OCI-LY7 (cell line): Measurements from ENCODE around the gene RRH. TPM values are rescaled to one million over a fixed set of nuclear protein-coding genes. Genes with fewer than 3 reads are reported as not detected.

ENCODE experiments used
- BruUV-seq: library from RNA; stranded (reverse); fragments of 400-500 nt; replicated peaks from 2 replicates; lab custom pipeline; 2021; lab: Mats Ljungman, UMichigan
- CTCF ChIA-PET: fragments of 300-600 bp; sonication (Branson Sonifier 250); formaldehyde crosslinking; loops from one replicate; lab custom pipeline; 2022; ENCODE audit warnings: antibody characterized with exemption; ENCODE audit not compliant: unreplicated experiment; lab: Charles Lee
- POLR2A ChIA-PET: fragments of 300-600 bp; sonication (Branson Sonifier 250); formaldehyde crosslinking; loops from one replicate; lab custom pipeline; 2022; ENCODE audit warnings: antibody characterized with exemption; lab: Charles Lee
- DNase-seq: peaks from one replicate; pipeline ENCODE4 v3.0.0-alpha.2; 2015; ENCODE audit warnings: low spot score
- H2AFZ ChIP-seq: fragments of 200-600 bp; sonication (generic), shearing (Covaris generic); 2 replicates; pipeline ENCODE4 v1.6.1; 2014; ENCODE audit warnings: mild to moderate bottlenecking, antibody characterized with exemption, low read length, moderate library complexity
- H3K27ac ChIP-seq: fragments of 200-600 bp; sonication (generic); 2 replicates; pipeline ENCODE4 v1.5.1; 2014; ENCODE audit warnings: mixed run types, low read depth, mild to moderate bottlenecking, moderate library complexity, low read length, inconsistent platforms; ENCODE audit not compliant: poor library complexity, severe bottlenecking
- H3K36me3 ChIP-seq: fragments of 200-600 bp; sonication (generic); 2 replicates; pipeline ENCODE4 v1.6.1; 2014; ENCODE audit warnings: mild to moderate bottlenecking, antibody characterized with exemption, low read length, moderate library complexity, mixed read lengths; ENCODE audit not compliant: insufficient read depth
- H3K4me1 ChIP-seq: fragments of 200-600 bp; sonication (generic); 2 replicates; pipeline ENCODE4 v1.5.1; 2014; ENCODE audit warnings: mild to moderate bottlenecking, low read length; ENCODE audit not compliant: insufficient read depth, poor library complexity, severe bottlenecking
- H3K4me2 ChIP-seq: fragments of 200-600 bp; sonication (generic); 2 replicates; pipeline ENCODE4 v1.6.1; 2014; ENCODE audit warnings: mild to moderate bottlenecking, low read length
- H3K4me3 ChIP-seq: fragments of 200-600 bp; sonication (generic); 2 replicates; pipeline ENCODE4 v1.5.1; 2014; ENCODE audit warnings: mild to moderate bottlenecking, low read depth, low read length; ENCODE audit not compliant: poor library complexity, severe bottlenecking
- H3K79me2 ChIP-seq: fragments of 200-600 bp; sonication (generic); 2 replicates; pipeline ENCODE4 v1.6.1; 2016; ENCODE audit warnings: low read depth, mild to moderate bottlenecking, low read length, moderate library complexity, mixed read lengths; ENCODE audit not compliant: insufficient read depth
- H3K9me2 ChIP-seq: fragments of 200-600 bp; sonication (generic); 2 replicates; pipeline ENCODE4 v1.6.1; 2016; ENCODE audit warnings: mild to moderate bottlenecking, low read length, mixed read lengths; ENCODE audit not compliant: insufficient read depth
- H3K9me3 ChIP-seq: fragments of 200-600 bp; sonication (generic); 2 replicates; pipeline ENCODE4 v1.6.1; 2014; ENCODE audit warnings: mild to moderate bottlenecking, mixed run types, low read length, mixed read lengths
- H4K20me1 ChIP-seq: fragments of 200-600 bp; sonication (generic); 2 replicates; pipeline ENCODE4 v1.6.1; 2014; ENCODE audit warnings: mild to moderate bottlenecking, antibody characterized with exemption, low read length, moderate library complexity, mixed read lengths; ENCODE audit not compliant: insufficient read depth
- EZH2phosphoT487 ChIP-seq: fragments of 200-600 bp; sonication (generic); IDR thresholded peaks from 2 replicates; pipeline ENCODE4 v1.6.1; 2018; ENCODE audit warnings: low read depth, borderline replicate concordance, mild to moderate bottlenecking, mixed run types, antibody characterized with exemption, low read length, moderate library complexity, mixed read lengths
- intact Hi-C: fragments of 100-400 bp; cut with micrococcal nuclease; formaldehyde crosslinking; loops from one replicate; pipeline ENCODE4 v1.10.0; 2022; ENCODE audit not compliant: unreplicated experiment
- total RNA-seq, 2 experiments: library from RNA; depleted of rRNA in 1 of 2; stranded (reverse); fragments of >200 nt in 1 of 2; shearing (Covaris generic) in 1 of 2; gene quantifications; 2 replicates each; pipeline ENCODE4 v1.2.3, GENCODE V29; 2014 to 2022
- TF ChIP-seq, protein P1 (sequence below): fragments of 200-600 bp; sonication (generic); conservative IDR thresholded peaks from 2 replicates; pipeline ENCODE4 v1.5.1; 2014; ENCODE audit warnings: mild to moderate bottlenecking, antibody characterized with exemption, low read length, moderate library complexity, mixed read lengths

The RRH gene
- total RNA-seq, 2 experiments from 2014 or later = 0.23 to 0.35 TPM

DNA sequence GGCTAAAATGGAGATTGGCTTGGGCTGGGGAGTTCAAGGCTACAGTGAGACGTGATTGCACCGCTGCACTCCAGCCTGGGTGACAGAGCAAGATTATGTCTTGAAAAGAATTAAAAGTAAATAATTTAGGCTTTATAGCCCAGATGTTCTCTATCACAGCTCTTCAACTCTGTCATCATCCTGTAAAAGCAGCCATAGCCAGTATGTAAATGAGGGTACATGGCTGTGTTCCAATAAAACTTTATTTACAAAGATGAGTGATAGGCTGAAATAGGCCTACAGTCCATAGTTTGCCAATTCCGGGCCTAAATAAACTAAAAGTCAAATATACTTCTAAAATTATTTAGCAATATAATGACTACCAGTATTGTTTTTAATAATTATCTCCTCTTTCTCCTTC is 9.2 kb downstream of the RRH start:
- no peak overlapping the region for H3K4me3 ChIP-seq
- TF ChIP-seq, protein P1, sequence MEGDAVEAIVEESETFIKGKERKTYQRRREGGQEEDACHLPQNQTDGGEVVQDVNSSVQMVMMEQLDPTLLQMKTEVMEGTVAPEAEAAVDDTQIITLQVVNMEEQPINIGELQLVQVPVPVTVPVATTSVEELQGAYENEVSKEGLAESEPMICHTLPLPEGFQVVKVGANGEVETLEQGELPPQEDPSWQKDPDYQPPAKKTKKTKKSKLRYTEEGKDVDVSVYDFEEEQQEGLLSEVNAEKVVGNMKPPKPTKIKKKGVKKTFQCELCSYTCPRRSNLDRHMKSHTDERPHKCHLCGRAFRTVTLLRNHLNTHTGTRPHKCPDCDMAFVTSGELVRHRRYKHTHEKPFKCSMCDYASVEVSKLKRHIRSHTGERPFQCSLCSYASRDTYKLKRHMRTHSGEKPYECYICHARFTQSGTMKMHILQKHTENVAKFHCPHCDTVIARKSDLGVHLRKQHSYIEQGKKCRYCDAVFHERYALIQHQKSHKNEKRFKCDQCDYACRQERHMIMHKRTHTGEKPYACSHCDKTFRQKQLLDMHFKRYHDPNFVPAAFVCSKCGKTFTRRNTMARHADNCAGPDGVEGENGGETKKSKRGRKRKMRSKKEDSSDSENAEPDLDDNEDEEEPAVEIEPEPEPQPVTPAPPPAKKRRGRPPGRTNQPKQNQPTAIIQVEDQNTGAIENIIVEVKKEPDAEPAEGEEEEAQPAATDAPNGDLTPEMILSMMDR = no peak
- no peak for TF ChIP-seq EZH2phosphoT487
- H2AFZ ChIP-seq = no peak overlapping the region
- H3K27ac ChIP-seq = no peak overlapping the region
- no peaks in the 10 kb centered on the region for H4K20me1 ChIP-seq
- H3K4me2 ChIP-seq = no peak overlapping the region
- no peaks in the 10 kb centered on the region for H3K9me2 ChIP-seq
- H3K36me3 ChIP-seq = no peaks in the 10 kb centered on the region
- ChIA-PET POLR2A (interaction anchor here (0.7 kb wide), 1 partner anchor 115 kb away, joined by 3 read pairs; no protein-coding TSS in a partner anchor), CTCF (no interaction called here)
- H3K79me2 ChIP-seq = no peaks in the 10 kb centered on the region
- no peak for DNase-seq
- intact Hi-C loops = no loop called here
- peaks cover 11% of the 10 kb centered on the region; the same call in 1 of the 2 replicates for H3K9me3 ChIP-seq
- no TSS peak for BruUV-seq
- H3K4me1 ChIP-seq = no peaks in the 10 kb centered on the region

DNA sequence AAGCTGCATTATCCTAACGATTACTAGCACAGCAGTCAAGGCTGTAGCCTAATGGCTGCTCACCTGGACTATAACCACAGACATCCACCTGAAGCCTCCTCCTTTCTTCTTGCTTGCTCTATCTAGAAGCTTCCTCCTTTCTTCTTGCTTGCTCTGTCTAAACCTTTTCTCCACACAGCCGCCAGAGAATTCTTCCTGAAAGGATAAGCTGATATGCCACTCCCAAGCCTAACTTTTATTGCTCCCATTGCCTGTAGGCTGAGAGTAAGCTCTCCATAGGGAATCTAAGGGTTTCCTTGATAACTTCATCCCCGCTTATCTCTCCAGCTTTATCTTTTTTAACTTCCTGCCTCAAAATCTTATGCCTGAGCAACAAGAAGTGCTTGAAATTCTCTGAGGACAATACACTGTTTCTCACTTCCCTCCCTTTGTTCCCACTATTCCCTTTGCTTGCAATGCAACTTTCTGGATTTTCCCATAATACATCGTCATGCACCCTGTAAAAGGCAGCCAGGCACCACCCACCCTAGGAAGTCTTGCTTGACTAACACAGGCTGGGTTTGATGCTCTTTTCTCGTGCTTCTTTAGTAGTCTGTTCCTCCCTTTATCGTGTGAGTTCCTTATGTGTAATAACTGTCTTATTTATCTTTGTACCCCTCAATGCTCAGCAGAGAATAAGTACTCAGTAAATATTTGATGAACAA is 18.8 kb downstream of the RRH start:
- POLR2A ChIA-PET = no interaction called here

More for the DNA sequence above, 18.8 kb downstream of the RRH start:
- Histone ChIP-seq H3K4me3 (no peak overlapping the region), H3K4me1 (no peaks in the 10 kb centered on the region), H3K79me2 (no peaks in the 10 kb centered on the region), H2AFZ (no peak overlapping the region), H3K9me2 (no peaks in the 10 kb centered on the region), H3K27ac (no peak overlapping the region), H3K9me3 (no peaks in the 10 kb centered on the region), H3K36me3 (no peaks in the 10 kb centered on the region), H3K4me2 (no peak overlapping the region), H4K20me1 (no peaks in the 10 kb centered on the region)
- no peak for TF ChIP-seq EZH2phosphoT487
- TF ChIP-seq, protein P1 = no peak
- intact Hi-C loops = no loop called here
- CTCF ChIA-PET = interaction anchor here (0.9 kb wide), 1 partner anchor 114 kb away, joined by 3 read pairs; no protein-coding TSS in a partner anchor
- no TSS peak for BruUV-seq
- no peak for DNase-seq
